RPMI8226 (cell line): ENCODE data around the gene SNAI3.
A peak's percentile ranks its signal among the peaks of the same experiment; 100 is the strongest.
"Not testable (repeated sequence)": the region's sequence is repeated elsewhere in the genome, so short reads cannot be mapped to it uniquely, and the experiment has no call there.

ENCODE experiments used
- DNase-seq: peaks from one replicate; pipeline ENCODE4 v3.0.0-alpha.2; 2015

SNAI3 gene

DNA sequence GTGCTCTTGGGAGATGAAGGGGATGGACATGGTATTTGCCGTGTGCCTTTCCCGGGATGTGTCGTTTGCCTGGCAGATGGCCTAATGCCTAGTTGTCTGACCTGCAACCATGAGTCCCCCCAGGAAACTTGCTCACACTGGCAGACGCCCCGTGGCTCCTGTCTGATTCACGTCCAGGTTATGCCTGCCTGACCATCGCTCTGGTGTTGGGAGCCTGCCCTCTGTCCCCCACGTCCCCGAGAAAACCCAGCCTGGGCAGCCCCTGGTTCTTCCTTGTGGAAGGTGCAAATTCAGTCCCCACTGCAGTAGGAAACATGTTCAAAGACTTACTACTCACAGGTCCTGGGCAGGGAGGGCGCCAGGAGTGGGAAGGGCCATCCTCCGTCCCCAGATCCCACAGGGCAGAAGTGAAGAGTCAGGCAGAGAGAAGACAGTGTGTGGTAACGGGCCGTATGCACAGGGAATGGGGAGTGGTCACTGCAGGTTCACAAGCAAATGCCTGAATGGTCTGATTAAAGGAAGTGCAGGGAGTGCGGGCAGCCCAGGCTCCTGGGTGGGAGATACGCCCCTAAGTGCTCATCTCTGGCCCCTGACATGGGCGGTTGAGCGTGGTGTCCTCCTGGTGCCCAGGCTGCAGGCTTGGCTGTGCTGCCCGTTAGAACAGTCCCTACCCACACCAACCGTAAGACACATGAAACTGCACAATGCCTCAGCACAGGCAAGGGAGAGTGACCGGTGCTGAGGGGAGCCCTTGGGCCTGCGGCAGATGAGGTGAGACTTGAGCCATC lies 4.2 kb upstream of the SNAI3 start:
- DNase-seq = no peak

DNA sequence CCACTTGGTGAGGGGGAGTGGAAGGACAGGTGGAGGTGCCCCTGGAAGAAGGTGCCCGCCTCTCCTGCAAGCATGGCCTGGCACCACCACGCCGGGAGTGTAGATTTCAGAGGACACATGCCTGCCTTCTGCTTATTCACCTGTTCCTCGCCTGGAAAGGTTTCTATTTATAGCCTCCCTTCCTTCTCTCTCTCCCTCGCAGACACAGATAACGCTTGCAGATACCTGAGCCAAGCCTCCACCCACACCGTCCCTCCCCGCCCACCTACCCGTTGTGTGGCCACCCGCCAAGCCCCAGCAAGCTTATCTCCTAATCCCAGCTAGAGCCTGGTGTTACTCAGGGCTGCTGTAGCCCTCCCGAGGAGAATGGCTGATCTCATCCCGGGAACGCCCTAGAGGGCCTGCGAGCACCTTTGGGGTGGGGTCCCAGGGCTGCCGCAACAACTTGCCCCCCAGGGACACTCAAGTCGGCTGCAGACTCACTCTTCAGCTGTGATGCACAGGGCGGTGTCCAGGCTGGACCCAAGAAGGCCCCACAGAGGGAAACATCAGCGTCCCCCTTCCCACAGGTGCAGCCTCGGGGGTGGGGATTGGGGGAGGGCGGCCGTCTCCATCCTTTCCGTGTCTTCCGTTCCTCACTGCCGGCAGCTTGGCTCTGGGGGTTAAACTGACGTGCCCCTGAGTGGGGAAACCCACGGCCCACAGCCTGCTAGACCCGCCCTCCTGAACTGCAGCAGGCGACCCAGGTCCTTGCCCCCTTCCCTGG lies 1.9 kb upstream of the SNAI3 start:
- DNase-seq = no peak

DNA sequence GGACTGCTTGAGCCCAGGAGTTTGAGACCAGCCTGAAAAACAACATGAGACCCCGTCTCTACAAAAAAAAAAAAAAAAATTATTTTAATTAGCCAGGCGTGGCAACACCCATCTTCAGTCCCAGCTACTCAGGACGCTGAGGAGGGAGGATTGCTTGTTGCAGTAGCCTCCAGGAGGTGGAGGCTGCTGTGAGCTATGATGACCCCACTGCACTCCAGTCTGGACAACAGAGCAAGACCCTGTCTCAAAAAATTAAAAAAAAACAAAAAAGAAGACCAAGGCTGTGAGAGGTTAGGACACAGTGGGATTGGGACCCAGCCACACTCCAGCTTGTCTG lies 1.3 kb upstream of the SNAI3 start:
- DNase-seq = no peak

DNA sequence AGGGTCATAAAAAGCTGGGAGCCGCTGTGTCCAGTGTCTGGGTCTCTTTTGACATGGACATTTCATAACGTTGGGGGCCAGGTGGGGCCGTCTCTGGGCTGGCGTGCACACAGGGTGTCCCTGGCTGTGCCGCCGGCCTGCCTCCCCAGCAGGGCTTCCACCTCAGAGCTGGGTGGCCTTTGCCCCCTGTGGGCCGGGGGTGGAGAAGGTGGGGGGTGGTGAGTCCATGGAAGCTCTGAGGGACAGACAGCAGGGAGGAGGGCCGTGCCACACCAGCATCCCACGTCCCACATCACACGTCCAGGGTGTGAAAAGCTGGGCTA lies 908 bp upstream of the SNAI3 start:
- no peak for DNase-seq

DNA sequence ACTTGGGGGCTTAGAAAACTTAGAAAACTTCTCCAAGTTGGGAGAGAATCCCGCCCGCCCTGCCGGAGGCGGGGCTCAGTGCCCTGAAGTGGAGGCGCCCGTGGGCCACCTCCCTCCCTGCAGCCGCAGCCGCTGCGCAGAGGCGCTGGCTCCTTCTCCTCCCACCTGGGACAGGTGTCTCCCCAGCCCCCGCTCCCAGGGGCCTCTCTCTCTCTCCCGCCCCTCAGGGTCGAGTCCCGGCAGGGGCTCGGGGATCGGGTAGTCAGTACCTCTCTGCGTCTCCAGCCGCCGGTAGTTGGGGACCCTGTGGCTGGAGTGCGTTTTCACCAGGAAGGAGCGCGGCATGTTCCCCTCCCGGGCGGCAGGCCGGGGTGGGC lies 257 bp downstream of the SNAI3 start:
- peak; percentile 84 for DNase-seq

DNA sequence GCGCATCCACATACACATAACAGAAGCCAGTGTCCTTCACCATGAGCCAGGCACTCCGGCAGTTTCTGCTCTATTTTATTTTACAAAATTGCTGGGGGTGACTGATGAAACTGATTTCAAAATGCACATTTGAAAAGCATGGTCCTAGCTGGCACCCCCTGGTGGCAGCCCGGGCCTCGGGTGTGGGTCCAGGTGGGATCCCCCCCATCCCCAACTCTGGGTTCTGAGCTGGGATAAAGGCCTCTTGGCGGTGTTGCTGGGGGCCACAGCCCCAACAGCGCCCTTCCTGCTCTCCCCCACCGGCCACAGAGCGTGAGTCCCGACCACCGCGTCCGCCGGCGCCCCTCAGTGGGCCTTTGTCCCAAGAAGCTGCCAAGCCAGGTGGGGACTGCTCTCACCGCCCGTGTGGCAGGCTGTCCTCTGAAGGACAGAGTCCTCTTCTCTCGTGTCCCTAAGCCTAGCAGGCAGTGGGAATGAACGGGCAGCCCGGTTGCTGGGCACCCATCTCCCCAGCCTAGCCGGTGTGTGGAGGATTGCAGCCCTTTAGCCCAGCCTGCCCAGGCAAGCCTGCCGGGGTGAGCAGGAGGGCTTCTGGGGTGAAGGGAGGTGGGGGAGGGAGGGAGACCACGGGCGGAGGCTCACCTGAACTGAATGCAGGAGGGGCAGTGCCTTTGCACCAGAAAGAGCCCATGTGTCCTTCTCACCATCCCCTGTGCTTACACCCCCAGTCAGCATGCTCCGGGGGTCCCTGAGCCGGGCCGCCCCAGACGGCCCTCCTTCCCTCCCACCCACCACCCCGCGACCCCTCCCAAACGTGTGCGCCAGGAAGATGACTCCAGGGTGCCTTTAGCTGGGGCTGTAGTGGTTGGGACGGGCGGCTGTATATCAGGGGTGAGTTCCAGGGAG lies 898 bp downstream of the SNAI3 start:
- peak; percentile 77 for DNase-seq

DNA sequence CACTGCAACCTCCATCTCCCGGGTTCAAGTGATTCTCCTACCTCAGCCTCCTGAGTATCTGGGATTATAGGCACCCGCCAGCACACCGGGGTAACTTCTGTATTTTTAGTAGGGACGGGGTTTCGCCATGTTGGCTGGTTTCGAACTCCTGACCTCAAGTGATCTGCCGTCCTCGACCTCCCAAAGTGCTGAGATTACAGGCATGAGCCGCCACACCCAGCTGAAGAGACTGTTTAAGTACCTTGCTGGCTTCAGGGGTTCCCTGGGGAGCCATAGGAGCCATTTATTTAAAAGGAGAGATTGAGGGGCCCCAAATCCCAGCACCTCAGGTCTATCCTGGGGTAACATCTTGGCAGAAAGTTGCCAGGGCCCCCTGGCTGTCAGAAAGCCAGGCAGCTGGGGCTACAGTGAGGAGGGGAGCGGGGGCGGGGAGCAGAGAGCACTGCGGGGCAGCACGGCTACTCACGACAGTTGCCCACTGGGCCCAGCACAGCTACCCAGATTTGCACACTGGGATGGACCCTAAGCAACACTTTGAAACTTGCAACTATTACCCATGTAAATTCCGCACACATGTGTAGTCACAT lies 1.6 kb downstream of the SNAI3 start:
- peak; percentile 66 for DNase-seq

DNA sequence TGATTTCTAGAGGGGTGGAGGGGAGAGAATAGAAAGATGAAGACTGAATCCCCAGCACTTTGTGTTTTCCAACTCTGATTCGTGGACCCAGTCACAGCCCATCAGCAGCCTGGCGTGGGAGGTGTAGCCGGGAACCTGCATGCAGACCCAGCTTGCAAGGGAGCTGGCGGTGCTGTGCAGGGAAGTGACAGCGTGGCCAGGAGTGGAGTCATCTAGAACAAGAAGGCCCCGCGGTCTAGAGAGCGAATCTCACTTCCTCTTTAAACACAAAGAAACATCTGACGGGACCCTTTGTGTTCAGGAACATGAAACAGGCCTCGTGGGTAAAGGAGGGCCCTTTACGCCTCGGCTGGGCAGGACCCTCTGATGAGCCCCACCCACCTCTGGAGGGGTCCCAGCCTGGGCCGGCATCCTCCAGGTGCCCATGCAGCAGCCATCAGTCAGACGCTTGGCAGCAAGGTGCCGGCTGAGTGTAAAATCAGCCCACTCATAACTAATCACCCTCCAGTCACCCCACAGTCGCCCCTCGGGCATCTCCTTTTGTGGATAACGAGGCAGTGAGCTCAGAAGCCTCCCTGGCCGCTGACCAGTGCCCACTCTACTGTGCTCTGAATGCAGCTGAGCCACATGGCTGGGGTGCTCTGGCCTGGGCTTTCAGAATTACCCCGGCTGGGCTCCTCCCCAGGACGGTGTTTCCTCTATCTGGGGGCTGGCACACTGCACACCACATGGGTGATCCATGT lies 4.4 kb downstream of the SNAI3 start:
- DNase-seq = peak; percentile 90

DNA sequence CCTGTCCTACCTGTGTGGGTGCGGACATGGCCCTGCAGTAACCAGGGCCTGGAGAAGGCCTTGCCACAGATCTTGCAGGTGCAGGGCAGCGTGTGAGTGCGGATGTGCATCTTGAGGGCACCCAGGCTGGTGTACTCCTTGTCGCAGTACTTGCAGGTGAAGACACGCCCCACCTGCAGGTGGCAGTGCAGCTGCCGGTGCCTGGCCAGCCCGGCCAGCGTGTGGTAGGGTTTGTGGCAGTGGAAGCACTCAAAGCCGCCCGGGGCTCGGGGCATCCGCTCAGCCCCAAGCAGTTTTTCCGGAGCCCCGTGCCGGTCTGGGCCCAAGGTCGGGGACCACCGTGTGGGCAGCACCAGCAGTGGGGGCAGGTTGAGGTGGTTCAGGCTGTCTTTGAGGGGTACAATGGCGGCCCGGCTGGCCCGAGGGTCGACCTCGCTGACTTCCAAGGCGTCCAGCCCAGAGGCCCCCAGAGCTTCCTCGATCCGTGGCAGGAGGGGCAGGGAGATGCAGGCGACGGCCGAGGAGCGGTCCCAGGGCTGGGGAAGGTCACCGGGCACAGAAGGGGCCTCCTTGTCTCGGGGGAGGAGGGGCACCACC lies 5.1 kb downstream of the SNAI3 start:
- peak; percentile 92 for DNase-seq

DNA sequence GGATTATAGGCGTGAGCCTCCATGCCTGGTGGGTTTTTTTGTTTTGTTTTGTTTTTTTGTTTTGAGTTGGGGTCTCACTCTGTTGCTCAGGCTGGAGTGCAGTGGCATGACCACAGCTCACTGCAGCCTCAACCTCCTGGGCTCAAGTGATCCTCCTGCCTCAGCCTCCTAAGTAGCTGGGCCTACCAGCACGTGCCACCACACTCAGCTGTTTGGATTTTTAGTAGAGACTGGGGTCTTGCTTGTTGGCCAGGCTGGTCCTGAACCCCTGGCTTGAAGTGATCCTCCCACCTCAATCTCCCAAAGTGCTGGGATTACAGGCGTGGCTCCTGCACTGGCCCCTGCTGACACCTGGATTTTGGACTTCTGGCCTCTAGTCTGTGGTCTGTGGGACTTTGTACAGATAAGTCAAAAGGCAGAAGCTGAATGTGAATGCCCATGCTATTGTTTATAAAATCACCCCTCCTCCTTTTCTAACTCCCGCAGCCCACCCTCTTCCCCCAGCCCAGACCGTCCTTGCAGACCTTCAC lies 5.7 kb downstream of the SNAI3 start:
- no peak for DNase-seq

DNA sequence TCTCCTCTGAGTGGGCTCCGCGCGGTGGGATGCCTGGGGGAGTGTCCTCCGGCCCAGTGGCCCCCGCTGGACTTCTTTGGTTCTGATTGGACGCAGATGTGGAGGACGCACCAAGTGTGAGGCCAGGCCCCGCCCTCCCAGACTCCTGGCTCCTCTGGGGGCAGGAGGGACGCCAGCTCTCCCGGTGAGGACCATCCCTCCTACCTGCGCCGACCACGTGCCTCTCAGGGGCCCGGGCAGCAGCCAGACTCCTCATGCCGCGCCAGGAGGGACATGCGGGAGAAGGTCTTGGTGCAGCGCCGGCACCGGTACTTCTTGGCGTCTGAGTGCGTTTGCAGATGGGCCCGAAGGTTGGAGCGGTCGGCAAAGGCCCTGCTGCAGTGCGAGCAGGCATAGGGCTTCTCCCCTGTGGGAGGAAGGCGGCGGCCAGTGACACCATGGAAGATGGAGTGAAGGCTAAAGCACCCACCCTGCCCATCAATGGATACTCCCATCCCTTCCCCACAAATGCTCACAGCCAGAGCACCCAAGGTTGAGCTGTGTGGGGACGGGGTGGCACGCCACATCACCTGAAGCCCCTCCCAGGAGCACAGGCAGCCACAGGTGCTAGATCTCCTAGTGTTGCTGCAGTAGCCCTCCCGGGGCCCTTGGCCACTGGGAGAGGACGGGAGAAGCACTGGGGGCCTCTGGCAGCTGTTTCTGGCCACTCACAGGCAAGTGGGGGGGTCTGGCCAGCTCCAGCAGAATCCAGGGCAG lies 7.9 kb downstream of the SNAI3 start:
- DNase-seq = no peak

DNA sequence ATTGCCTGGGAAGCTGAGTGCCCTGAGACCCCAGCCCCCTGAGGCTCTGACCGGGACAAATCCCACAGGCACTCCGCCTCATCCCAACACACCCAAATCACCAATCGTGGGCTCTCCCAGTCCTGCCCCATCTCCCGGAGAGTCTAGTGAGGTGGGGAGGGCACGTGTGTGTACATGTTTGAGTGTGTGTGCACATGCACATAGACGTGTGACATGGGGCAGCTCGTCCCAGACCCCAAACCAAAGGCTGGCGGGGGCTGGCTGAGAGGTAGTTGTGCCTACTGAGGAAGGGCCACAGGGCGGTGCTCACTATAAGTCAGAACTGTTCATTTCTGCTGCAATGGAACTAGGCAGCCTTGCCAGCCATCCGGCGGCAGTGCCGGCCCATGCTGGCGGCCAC lies 8.6 kb downstream of the SNAI3 start:
- no peak for DNase-seq

DNA sequence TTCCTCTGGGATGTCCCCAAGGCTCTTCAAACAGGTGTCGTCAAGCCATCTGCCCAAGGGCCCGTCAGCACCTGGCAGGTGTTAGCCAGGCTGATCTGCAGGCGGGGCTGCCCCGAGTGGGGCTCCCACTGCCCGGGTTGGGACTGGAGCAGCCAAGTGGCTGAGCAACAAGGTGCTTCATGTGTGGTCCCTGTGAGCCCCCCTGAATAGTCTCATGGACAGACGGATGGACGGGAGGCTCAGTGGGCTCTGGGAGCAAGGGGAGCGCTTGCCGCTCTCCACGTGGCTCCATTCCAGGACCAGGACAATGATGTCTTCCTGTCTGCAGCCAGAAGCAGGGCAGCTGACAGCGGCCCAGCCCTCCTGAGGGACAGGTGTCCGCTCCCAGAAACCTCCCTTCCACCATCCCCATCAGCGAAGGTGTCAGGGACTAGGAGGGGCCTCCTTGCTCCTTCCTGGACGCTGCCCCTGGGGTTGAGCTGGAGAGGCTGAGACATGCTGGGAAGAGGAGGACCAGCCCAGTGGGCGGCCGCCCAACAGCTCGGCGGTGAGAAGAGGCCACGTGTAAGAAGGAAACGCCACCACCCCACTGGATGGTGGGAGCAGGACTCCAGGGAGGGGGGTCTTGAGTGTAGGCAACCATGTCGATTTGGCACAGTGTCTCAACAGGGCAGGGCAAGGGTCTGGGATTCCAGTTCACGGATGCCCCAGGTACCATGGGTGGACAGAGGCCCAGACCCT lies 9.6 kb downstream of the SNAI3 start:
- DNase-seq = no peak

DNA sequence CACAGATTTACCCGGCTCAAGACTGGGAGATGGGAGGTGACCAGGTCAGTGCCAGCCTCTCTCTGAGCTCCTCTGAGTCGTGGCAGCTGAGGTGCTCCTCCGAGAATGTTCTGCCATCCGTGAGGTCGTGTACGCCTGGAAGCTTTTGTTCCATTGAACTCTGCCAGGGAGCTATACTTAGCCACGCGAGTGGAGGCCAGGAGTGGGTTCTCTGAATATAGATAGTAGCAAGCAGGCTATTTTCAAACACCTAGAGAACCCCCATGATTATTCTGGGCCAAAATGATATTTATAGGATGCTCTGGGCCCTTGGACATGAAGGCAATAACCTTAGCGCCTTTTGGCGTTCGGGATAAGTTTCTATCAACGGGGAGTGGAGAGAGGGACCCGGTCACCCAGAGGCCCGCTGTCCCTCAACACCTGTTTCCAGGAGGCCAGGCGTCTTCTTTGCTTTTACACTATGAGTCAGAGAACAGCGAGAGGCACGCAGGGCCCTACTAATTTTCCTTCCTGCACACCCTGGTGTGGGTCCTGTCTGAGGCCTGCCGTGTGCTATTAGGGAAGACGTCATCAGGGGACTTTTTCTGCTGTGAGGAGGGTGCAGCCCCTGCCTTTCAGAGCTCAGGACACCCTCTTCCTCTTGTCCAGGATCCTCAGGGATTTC lies 12.5 kb downstream of the SNAI3 start:
- no peak for DNase-seq

DNA sequence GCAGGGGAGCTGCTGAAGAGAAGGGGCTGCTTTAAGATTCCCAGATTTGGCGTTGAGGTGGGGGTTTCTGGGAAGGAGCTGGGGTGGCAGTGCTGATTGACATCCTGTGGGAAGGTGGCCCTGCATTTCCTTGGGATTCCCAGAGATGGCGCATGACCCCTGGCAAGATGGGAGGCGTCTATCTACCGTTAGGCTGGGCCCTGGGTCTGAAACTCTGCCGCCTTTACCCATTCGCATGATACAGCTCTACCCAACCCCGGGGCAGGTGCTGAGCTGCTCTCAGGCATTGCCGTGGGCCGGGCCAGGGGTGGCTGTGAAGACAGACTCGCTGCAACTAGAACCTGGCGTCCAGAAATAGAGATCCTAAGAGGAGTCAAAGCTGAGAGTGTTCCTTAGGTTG lies 13.5 kb downstream of the SNAI3 start:
- no peak for DNase-seq

DNA sequence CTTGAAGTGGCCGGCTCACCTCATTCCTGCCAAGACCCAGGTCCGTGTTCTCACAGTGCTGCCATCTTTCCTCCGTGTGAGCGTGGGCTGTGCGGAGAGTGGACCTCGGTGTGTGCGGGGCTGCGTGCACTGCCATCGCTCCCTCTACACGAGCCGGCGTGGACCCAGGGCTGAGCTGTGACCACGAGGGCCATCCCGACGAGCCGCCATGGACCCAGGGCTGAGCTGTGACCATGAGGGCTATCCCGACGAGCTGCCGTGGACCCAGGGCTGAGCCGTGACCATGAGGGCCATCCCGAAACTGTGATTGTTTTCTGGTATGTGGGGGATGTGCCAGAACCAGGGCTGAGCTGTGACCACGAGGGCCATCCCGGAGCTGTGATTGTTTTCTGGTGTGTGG lies 14.5 kb downstream of the SNAI3 start:
- no peak for DNase-seq

DNA sequence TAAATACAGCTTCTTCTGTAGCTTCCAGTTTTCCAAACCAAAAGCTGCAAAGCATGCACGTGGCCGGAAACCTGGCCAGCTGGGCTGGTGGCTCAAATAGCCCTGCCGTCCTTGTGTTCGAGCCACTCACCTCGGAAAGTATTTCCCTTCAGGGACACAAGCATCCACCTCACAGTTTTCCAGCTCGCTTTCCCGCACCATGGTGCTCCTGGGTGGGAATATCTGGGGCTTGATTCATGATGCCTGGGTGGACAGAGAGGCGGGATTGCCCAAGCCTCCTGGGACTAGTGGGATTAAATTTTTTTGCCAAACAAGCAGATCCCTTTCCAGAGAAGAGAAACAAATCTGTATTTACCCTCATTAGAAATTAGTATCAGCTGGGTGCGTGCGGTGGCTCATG lies 16.3 kb downstream of the SNAI3 start:
- DNase-seq = no peak

DNA sequence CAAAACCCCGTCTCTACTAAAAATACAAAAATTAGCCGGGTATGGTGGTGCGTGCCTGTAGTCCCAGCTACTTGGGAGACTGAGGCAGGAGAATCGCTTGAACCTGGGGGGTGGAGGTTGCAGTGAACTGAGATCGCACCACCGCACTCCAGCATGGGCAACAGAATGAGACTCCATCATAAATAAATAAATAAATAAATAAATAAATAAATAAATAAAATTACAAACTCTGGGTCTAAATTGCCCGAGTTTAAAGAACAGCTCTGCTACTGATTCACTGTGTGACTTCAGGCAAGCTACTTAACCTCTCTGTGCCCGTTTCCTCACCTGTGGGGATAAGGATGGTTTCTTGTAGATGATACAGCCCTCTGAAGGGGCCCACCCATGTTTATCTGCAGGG lies 16.8 kb downstream of the SNAI3 start:
- DNase-seq = not testable (repeated sequence)

DNA sequence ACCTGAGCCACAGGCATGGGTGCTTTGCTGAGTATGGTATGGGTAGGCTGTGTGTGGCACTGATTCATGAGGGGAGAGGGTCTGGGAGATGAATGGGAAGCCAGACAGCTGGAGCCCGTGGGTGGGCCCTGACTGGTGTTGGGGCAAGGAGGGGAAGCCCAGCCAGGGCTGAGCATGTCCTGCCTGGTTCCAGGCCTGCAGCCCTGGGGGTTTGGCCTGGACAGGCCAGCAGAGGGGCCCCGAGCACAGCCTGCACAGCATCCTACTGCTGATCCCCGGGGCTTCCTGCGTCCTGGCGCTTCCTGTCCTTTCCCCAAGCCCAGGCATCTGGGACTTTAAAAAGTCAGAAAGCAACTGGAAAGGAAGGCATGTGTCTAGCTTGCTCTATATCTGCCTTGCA lies 18.8 kb downstream of the SNAI3 start:
- no peak for DNase-seq

DNA sequence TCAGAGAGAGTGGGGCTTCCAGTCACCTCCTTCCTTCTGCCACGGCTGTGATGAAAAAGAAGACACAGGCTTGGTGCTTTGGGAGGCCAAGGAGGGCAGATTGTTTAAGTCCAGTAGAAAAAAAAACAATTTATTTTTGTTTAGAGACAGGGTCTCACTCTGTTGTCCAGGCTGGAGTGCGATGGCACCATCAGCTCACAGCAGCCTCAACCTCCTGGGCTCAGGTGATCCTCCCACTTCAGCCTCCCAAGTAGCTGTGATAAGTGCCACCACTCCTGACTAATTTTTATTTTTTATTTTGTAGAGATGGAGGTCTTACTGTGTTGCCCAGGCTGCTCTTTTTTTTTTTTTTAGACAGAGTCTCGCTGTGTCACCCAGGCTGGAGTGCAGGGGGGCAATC lies 20.7 kb downstream of the SNAI3 start:
- DNase-seq = no peak
